Ectodermal cell (in vitro differentiated cells): ENCODE data around the gene CCL22.
A peak's percentile ranks its signal among the peaks of the same experiment; 100 is the strongest.

Source experiments
- H3K27ac ChIP-seq: 2 replicates; pipeline ENCODE4 v1.7.0; 2013; ENCODE audit warnings: mild to moderate bottlenecking, low read depth, low read length; ENCODE audit not compliant: insufficient read depth, poor library complexity, severe bottlenecking
- H3K27me3 ChIP-seq: 2 replicates; pipeline ENCODE4 v1.7.0; 2013; ENCODE audit warnings: mild to moderate bottlenecking, low read length; ENCODE audit not compliant: insufficient read depth, control insufficient read depth, poor library complexity, severe bottlenecking
- H3K36me3 ChIP-seq: one replicate; pipeline ENCODE4 v1.7.0; 2013; ENCODE audit warnings: low read length; ENCODE audit not compliant: control insufficient read depth, insufficient read depth
- H3K4me1 ChIP-seq: one replicate; pipeline ENCODE4 v1.7.0; 2013; ENCODE audit warnings: low read length; ENCODE audit not compliant: control insufficient read depth, insufficient read depth
- H3K4me3 ChIP-seq: 2 replicates; pipeline ENCODE4 v1.7.0; 2013; ENCODE audit warnings: low read depth, low read length, control low read depth; ENCODE audit not compliant: insufficient read depth
- H3K9me3 ChIP-seq: 2 replicates; pipeline ENCODE4 v1.7.0; 2013; ENCODE audit warnings: mild to moderate bottlenecking, low read length, moderate library complexity; ENCODE audit not compliant: control insufficient read depth
- WGBS, 2 experiments: methylation state at CpG; one replicate each; pipeline ENCODE4 v1.1.7; 2013; ENCODE audit warnings: missing lambda C conversion rate in 2 of 2; 5-methylcytosine and 5-hydroxymethylcytosine counted together

The CCL22 gene

GRCh38 chr16:57360321-57360935 is 1.8 kb downstream of the CCL22 start:
- H3K9me3 ChIP-seq, result no peaks in the 10 kb centered on the region
- no peaks in the 10 kb centered on the region for H3K27me3 ChIP-seq
- no peaks in the 10 kb centered on the region for H3K36me3 ChIP-seq
- no peak overlapping the region for H3K27ac ChIP-seq
- 94 to 95% methylated on average over 16 of the region's 16 CpGs for WGBS, 2 experiments
- H3K4me3 ChIP-seq, result no peak overlapping the region
- H3K4me1 ChIP-seq, result no peaks in the 10 kb centered on the region

GRCh38 chr16:57361404-57361803 is 2.8 kb downstream of the CCL22 start:
- no peaks in the 10 kb centered on the region for H3K4me1 ChIP-seq
- no peaks in the 10 kb centered on the region for H3K27me3 ChIP-seq
- WGBS, 2 experiments, result 88 to 89% methylated on average over 4 of the region's 4 CpGs
- H3K9me3 ChIP-seq, result no peaks in the 10 kb centered on the region
- no peaks in the 10 kb centered on the region for H3K36me3 ChIP-seq
- no peak overlapping the region for H3K4me3 ChIP-seq
- H3K27ac ChIP-seq, result no peak overlapping the region

- 85 to 87% methylated on average over 1 to 3 of the region's 3 CpGs for WGBS, 2 experiments
- Histone ChIP-seq H3K27me3 (no peaks in the 10 kb centered on the region), H3K4me1 (no peaks in the 10 kb centered on the region)
These were observed 5.6 kb downstream of the CCL22 start for GRCh38 chr16:57364143-57364542.

GRCh38 chr16:57366544-57367040 is 8.0 kb downstream of the CCL22 start:
- Histone ChIP-seq H3K27ac (no peak overlapping the region), H3K36me3 (no peaks in the 10 kb centered on the region), H3K4me1 (peaks cover 3% of the 10 kb centered on the region), H3K4me3 (no peak overlapping the region), H3K27me3 (no peaks in the 10 kb centered on the region), H3K9me3 (no peaks in the 10 kb centered on the region)
- 85 to 89% methylated on average over 6 of the region's 6 CpGs for WGBS, 2 experiments

More at GRCh38 chr16:57364143-57364542, 5.6 kb downstream of the CCL22 start:
- no peaks in the 10 kb centered on the region for H3K36me3 ChIP-seq
- no peak overlapping the region for H3K4me3 ChIP-seq
- no peaks in the 10 kb centered on the region for H3K9me3 ChIP-seq
- no peak overlapping the region for H3K27ac ChIP-seq

- Histone ChIP-seq H3K36me3 (no peaks in the 10 kb centered on the region), H3K4me3 (no peak overlapping the region), H3K9me3 (no peaks in the 10 kb centered on the region), H3K27me3 (no peaks in the 10 kb centered on the region), H3K27ac (no peak overlapping the region), H3K4me1 (peaks cover 9% of the 10 kb centered on the region)
- 90 to 93% methylated on average over 7 of the region's 7 CpGs for WGBS, 2 experiments
These were observed 8.7 kb downstream of the CCL22 start for GRCh38 chr16:57367116-57367752.

GRCh38 chr16:57371494-57372371 is 13.2 kb downstream of the CCL22 start:
- Histone ChIP-seq H3K36me3 (no peaks in the 10 kb centered on the region), H3K4me3 (no peak overlapping the region), H3K27me3 (no peaks in the 10 kb centered on the region), H3K4me1 (peaks cover 32% of the 10 kb centered on the region), H3K27ac (peak overlapping the region; percentile 74), H3K9me3 (no peaks in the 10 kb centered on the region)
- 70 to 71% methylated on average over 15 of the region's 15 CpGs for WGBS, 2 experiments

- peak within 1 kb of the TSS; percentile 74 for H3K27ac ChIP-seq
- no peaks in the 10 kb centered on the region for H3K9me3 ChIP-seq
- peaks cover 39% of the 10 kb centered on the region for H3K4me1 ChIP-seq
- H3K4me3 ChIP-seq, result peak within 1 kb of the TSS; percentile 37
- H3K36me3 ChIP-seq, result no peaks in the 10 kb centered on the region
- WGBS, 2 experiments, result 25% methylated on average over 23 of the region's 23 CpGs
- no peaks in the 10 kb centered on the region for H3K27me3 ChIP-seq
These were observed 14.0 kb downstream of the CCL22 start, which contains the start of gene CX3CL1 for GRCh38 chr16:57372372-57373116. Gene CX3CL1, plus strand, starts transcription at chr16:57372490. Its CDS starts 79 bp downstream, at chr16:57372569.

GRCh38 chr16:57373117-57373947 is 14.7 kb downstream of the CCL22 start:
- Histone ChIP-seq H3K9me3 (no peaks in the 10 kb centered on the region), H3K27ac (no peak overlapping the region), H3K27me3 (no peaks in the 10 kb centered on the region), H3K4me1 (peaks cover 39% of the 10 kb centered on the region), H3K36me3 (no peaks in the 10 kb centered on the region), H3K4me3 (peak overlapping the region; percentile 16)
- 72 to 73% methylated on average over 9 of the region's 9 CpGs for WGBS, 2 experiments

GRCh38 chr16:57374067-57374534 is 15.5 kb downstream of the CCL22 start:
- WGBS, 2 experiments, result 74 to 80% methylated on average over 5 to 9 of the region's 9 CpGs
- Histone ChIP-seq H3K4me3 (no peak overlapping the region), H3K4me1 (peaks cover 39% of the 10 kb centered on the region), H3K36me3 (no peaks in the 10 kb centered on the region), H3K27me3 (no peaks in the 10 kb centered on the region), H3K27ac (no peak overlapping the region), H3K9me3 (no peaks in the 10 kb centered on the region)
